Hematopoietic multipotent progenitor cell treated with erythropoietin and hydrocortisone succinate and interleukin-3 and kit ligand, for 15 days (in vitro differentiated cells): ENCODE results near the gene POGK.
"Not testable (repeated sequence)": the region's sequence is repeated elsewhere in the genome, so short reads cannot be mapped to it uniquely, and the experiment has no call there.

Source experiments
- DNase-seq: peaks from one replicate; pipeline ENCODE4 v3.0.0-alpha.2; 2015; ENCODE audit warnings: low spot score

Gene POGK, protein sequence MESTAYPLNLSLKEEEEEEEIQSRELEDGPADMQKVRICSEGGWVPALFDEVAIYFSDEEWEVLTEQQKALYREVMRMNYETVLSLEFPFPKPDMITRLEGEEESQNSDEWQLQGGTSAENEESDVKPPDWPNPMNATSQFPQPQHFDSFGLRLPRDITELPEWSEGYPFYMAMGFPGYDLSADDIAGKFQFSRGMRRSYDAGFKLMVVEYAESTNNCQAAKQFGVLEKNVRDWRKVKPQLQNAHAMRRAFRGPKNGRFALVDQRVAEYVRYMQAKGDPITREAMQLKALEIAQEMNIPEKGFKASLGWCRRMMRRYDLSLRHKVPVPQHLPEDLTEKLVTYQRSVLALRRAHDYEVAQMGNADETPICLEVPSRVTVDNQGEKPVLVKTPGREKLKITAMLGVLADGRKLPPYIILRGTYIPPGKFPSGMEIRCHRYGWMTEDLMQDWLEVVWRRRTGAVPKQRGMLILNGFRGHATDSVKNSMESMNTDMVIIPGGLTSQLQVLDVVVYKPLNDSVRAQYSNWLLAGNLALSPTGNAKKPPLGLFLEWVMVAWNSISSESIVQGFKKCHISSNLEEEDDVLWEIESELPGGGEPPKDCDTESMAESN

GRCh38 chr1:166838766-166839599 is at the start of gene POGK:
TSS of gene POGK (plus strand) at chr1:166839475. CDS start at chr1:166840957, 1,482 bp downstream.
- DNase-seq, result no peak

DNA sequence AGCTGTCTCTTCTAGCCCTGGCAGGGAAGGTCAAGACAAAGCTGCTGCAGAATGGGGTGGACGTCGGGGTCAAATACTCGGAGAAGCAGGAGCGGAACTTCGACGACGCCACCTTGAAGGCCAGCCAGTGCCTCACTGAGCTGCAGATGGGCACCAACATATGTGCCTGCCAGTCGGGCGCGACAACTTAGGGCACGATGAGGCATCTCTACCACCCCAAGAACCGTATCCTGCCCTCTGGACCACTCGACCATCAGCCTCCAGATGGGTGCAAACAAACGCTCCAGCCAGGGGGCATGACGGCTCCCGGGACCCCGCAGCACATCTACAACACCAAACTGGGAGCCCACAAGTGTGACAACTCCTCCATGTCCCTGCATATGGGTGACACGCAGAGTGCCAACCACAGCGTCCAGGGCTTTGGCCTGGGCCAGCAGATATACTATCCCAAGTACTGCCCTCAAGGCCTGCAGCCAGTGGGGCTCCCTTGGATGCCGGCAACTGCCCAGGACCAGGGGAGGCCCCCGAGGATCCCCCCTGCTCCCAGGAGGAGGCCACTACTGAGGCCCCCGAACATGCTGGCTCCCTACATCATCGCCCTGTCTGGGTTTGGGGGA is 42.5 kb upstream of the POGK start:
- DNase-seq, result no peak

- no peak for DNase-seq
Observed at GRCh38 chr1:166808952-166809351, 30.3 kb upstream of the POGK start.

DNA sequence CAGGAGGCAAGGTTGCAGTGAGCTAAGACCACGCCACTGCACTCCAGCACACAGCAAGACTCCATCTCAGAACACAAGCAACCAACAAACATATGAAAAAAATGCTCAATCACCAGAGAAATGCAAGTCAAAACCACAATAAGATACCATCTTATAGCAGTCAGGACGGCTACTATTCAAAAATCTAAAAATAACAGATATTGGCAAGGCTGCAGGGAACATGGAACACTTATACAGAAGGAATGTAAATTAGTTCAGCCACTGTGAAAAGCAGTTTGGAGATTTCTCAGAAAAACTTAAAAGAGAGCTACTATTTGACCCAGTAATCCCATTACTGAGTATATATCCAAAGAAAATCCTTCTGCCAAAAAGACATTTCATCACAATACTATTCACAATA is 27.6 kb upstream of the POGK start:
- DNase-seq, result no peak

- DNase-seq, result no peak
Observed at GRCh38 chr1:166813508-166814223, 25.6 kb upstream of the POGK start.

GRCh38 chr1:166814611-166815010 is 24.7 kb upstream of the POGK start:
- no peak for DNase-seq

- DNase-seq, result no peak
Observed at GRCh38 chr1:166819974-166820373, 19.3 kb upstream of the POGK start.

GRCh38 chr1:166822385-166822784 is 16.9 kb upstream of the POGK start:
- no peak for DNase-seq

DNA sequence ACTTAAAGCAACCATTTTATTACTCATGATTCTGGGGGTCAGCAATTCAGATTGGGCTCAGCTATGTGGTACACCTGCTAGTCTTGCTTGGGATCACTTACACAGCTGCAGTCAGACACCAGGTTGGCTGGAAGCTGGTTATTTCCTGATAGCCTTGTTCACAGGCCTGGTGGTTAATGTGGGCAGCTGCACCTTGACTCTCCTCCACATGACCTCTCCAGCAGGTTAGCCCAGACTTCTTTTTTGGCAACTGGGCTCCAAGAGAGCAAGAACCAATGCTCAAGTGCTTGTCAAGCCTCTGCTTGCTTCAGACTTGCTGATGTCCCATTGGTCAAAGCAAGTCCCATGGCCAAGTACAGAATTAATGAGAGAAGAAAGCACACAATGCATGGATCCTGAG is 11.8 kb upstream of the POGK start:
- no peak for DNase-seq

DNA sequence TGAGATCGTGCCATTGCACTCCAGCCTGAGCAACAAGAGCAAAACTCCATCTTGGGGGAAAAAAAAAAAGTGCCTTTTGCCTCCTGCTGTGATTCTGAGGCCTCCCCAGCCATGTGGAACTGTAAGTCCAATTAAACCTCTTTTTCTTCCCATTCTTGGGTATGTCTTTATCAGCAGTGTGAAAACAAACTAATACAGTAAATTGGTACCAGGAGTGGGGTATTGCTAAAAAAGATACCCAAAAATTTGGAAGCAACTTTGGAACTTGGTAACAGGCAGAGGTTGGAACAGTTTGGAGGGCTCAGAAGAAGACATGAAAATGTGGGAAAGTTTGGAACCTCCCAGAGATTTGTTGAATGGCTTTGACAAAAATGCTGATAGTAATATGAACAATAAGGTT is 9.5 kb upstream of the POGK start:
- DNase-seq, result not testable (repeated sequence)

DNA sequence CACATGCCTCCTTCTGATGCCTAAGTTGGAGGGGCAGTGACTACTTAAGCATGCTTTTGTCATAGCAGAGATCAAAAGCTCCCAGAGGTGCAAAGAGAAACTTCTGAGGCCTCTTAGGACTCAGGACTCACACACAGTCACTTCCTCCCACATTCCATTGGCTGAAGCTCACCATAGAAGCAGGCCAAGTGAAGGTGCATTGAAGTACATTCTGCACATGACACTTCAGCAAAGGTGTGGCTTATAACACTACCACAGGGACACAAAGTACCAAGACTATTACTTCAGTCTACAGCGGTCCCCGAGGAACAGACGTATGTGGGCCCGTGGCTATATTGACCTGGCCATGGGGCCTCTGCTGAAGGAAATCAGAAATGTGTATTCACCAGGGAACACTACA is 2.5 kb upstream of the POGK start:
- DNase-seq, result no peak

GRCh38 chr1:166839600-166840308 is 479 bp downstream of the POGK start:
- DNase-seq, result no peak

DNA sequence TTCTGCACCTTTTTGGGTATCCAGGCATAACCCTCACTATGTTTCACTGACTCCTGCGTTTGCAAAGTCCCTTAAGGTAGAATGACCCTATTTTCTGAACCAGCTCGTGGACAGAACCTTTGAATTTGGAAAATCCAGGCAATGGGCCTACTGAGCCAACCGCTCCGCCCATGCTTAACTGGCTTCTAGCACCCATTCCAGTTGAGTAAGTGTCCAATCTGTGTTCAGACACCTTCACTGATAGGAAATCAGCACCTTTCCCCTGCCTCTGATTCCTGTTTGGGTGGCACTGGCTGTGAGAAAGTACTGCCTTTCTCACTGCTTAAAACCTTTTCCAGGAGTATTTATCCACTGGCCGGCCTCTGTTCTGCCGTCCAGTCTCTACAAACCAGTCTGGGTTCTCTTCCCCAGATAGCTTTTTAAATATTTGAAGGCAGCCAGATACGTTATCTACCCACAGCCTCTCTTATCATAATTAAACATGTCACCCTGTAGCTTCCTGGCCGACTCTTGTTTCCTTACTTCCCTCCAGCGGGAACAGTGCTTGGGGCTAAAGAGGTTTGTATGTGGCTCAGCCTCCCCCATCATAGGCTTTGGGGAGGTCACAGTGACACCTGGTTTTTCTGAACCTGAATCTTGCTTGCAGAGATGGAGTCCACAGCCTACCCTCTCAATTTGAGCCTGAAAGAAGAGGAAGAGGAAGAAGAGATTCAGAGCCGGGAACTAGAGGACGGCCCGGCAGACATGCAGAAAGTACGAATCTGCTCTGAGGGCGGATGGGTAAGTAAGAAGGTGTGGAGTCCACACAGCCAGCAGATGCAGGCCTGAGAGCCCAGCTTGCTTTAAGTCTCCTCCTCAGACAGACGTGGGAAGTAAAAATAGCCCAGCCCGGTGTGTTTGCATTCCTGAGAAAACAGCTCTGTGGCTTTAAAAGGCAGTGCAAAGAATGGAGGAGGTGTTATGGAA is 1.3 kb downstream of the POGK start:
- no peak for DNase-seq

DNA sequence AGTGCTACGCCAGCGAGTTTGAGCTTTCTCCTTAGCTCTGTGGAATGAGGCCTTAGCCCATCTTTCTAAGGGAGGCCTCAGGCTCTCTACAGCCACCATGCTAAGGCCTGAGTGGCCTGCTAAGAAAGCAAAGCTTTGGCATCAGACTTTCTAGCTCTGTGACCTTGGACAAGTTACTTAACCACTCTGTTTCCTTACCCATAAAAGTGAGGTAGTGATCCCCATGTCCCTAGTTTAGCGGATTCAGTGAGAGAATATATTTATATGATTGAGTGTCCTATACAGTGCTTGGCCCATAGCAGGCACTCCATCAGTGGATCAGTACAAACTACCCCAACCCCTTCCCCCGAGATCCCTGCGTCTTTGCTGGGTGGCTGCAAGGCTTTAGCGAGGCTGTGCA is 4.0 kb downstream of the POGK start:
- DNase-seq, result no peak

- no peak for DNase-seq
Observed at GRCh38 chr1:166843769-166844596, 4.7 kb downstream of the POGK start.

DNA sequence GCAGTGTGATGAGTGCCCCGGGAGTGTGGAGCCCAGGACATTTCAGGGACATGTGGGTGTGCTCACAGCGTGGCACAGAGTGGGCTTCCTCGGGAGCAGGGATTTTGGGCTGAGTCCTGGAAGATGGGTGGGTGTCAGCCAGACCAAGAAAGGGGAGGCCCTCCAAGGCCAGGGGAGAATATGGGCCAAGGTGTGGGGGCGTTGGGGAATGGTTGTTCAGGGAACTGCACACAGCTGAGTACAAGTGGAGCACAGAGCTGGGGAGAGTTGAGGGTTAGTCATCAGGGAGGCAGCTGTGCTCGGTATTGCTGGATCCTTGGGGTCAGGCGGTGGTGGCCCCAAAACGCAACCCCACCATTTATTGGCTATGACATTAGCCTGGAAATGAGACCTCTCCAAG is 5.5 kb downstream of the POGK start:
- DNase-seq, result no peak

DNA sequence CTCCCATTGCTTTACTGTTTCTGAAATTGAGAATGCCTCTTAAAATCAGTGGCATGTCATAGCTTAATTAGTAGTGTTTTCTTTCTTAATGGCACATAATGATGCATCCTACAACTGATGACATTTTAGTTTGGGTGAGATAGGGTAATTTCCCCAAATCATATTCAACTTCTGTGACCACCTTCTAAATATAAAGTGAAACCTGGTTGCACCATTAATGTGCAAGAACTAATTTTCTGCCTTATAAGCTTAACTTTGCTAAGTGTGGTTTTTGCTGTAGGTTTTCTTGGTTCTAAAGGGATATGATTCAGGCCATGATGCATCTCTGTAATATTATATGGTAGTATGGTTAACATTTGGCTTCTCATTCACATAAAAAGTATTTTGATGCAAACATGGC is 8.9 kb downstream of the POGK start:
- DNase-seq, result no peak

DNA sequence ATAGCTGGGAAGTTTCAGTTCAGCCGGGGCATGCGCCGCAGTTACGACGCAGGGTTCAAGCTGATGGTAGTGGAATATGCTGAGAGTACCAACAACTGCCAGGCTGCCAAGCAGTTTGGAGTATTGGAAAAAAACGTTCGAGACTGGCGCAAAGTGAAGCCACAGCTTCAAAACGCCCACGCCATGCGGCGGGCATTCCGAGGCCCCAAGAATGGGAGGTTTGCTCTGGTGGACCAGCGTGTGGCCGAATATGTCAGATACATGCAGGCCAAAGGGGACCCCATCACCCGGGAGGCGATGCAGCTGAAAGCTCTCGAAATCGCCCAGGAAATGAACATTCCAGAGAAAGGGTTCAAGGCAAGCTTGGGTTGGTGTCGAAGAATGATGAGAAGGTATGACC is 9.9 kb downstream of the POGK start:
- no peak for DNase-seq

DNA sequence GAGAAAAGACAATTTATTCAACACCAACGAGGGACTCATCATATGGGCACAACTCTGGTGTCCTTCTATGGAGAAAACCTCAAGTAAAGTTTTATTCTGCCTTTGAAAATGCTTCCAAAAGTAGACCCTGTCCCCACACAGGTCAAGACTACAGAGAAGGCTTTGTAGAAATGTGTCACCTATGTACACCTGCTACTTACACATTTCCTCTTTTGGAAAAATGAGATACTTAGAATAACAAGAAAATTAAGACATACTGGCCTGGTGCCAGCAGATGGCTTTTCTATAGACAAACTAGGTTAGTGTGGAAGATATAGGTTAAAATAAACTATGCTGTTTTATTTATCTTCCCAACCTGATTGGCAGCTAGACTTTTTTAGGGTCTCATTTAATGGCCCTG is 13.6 kb downstream of the POGK start:
- no peak for DNase-seq
